ENCODE measurements around the gene PALLD.

DNA sequence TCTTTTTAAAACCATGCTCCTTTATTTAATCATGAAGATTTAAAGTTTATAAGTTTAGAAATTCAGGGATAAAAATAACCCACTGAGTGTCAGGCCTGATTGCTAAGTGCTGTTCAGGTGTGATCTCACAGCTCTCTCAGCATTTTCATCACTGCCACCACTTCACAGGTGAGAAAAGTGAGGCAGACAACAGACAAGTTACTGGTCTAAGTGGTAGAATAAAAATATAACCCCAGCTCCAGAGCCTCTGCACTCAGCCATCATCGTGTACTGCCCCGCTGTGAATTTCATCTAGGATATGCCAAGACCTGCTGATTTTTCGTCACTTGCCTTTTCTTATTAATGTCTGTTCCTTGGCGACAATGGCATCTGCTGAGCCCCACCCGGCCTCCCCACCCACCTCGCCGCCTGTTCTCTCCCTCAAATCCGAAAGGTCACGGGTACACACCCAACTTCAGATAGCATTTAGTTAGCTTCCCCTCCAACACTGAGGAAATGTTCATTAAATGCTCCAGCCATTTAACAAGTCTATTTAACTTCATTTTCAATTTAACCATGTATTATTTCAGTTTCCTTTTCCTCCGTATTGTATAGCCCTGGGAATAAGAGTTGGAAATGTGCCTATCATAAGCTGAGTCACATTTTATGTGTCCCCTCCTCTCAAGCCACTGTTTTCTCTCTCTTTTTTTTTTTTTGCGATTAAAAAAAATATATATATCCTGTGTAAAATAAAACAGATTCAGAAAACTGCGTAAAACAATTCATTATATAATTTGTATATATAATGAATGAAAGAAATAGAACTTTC is 276.7 kb downstream of the PALLD start:
- TF ChIP-seq, protein P1, sequence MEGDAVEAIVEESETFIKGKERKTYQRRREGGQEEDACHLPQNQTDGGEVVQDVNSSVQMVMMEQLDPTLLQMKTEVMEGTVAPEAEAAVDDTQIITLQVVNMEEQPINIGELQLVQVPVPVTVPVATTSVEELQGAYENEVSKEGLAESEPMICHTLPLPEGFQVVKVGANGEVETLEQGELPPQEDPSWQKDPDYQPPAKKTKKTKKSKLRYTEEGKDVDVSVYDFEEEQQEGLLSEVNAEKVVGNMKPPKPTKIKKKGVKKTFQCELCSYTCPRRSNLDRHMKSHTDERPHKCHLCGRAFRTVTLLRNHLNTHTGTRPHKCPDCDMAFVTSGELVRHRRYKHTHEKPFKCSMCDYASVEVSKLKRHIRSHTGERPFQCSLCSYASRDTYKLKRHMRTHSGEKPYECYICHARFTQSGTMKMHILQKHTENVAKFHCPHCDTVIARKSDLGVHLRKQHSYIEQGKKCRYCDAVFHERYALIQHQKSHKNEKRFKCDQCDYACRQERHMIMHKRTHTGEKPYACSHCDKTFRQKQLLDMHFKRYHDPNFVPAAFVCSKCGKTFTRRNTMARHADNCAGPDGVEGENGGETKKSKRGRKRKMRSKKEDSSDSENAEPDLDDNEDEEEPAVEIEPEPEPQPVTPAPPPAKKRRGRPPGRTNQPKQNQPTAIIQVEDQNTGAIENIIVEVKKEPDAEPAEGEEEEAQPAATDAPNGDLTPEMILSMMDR (IDR thresholded peaks at IDR 0.05; ENCODE audit: low read length), result no peak
- no peak for TF ChIP-seq EZH2 (IDR thresholded peaks at IDR 0.05; ENCODE audit: borderline replicate concordance, low read length)
